ENCODE measurements around the gene LRRC4C. TPM values are rescaled to one million over a fixed set of nuclear protein-coding genes. Genes with fewer than 3 reads are reported as not detected.

LRRC4C gene
- total and polyA plus RNA-seq, 10 of the 15 experiments (the other 5 are each of a cell fraction or from before 2014, with no cell fraction given), result 1.5 TPM; not detected in 9

GRCh38 chr11:40838181-40838683 is 621.2 kb downstream of the LRRC4C start:
- in situ Hi-C loops (cut with MboI) (no loop called here), intact Hi-C loops (cut with micrococcal nuclease; ENCODE audit: unreplicated experiment) (no loop called here)
- Histone ChIP-seq H3K79me2 (ENCODE audit: control insufficient read depth, insufficient read depth, low read length) (no peaks in the 10 kb centered on the region), H3K9ac (ENCODE audit: control insufficient read depth, insufficient read depth, low read length) (no peak overlapping the region), H3K27me3 (replicated peaks in 1 of 2; ENCODE audit: control insufficient read depth in 2 of 2, insufficient read depth in 2 of 2, low read length in 1 of 2) (no peaks in the 10 kb centered on the region), H4K20me1 (ENCODE audit: control insufficient read depth, insufficient read depth) (no peaks in the 10 kb centered on the region), H3K4me2 (ENCODE audit: control insufficient read depth, insufficient read depth) (no peak overlapping the region), H3K36me3 (ENCODE audit: control insufficient read depth in 2 of 2, insufficient read depth in 2 of 2, low read length in 1 of 2) (no peaks in the 10 kb centered on the region), H3K4me1 (ENCODE audit: control insufficient read depth, insufficient read depth, low read length) (no peaks in the 10 kb centered on the region), H3K27ac (ENCODE audit: control insufficient read depth, insufficient read depth) (no peak overlapping the region), H3K4me3 (no peak overlapping the region), H2AFZ (ENCODE audit: control insufficient read depth, low read depth, low read length) (no peak overlapping the region), H3K9me3 (replicated peaks; ENCODE audit: control insufficient read depth, insufficient read depth, low read length) (no peaks in the 10 kb centered on the region)
- no peak for TF ChIP-seq SMARCA5 (IDR thresholded peaks at IDR 0.05)
- TF ChIP-seq ZBTB33 (IDR thresholded peaks at IDR 0.05), result no peak
- no peak for TF ChIP-seq EP300 (IDR thresholded peaks at IDR 0.05; ENCODE audit: borderline replicate concordance in 1 of 2, control insufficient read depth in 1 of 2, low read depth in 2 of 2, low read length in 2 of 2)
- no peak for TF ChIP-seq MTA2 (IDR thresholded peaks at IDR 0.05; ENCODE audit: low read depth)
- TF ChIP-seq NR2C2 (IDR thresholded peaks at IDR 0.05; ENCODE audit: borderline replicate concordance, control insufficient read depth, insufficient read length, low read depth), result no peak
- ChIA-PET CTCF (no interaction called here), RAD21 (ENCODE audit: unreplicated experiment) (no interaction called here), POLR2A (no interaction called here), SMC1A (ENCODE audit: uncharacterized antibody, unreplicated experiment) (no interaction called here)
- ATAC-seq (no peak), FAIRE-seq (no peak), DNase-seq (ENCODE audit: low read depth, low spot score) (no peak)
- WGBS (ENCODE audit: insufficient coverage, insufficient replicate concordance, low lambda C conversion rate, missing lambda C conversion rate), result 62% methylated on average over 1 of the region's 1 CpG
- BruUV-seq (replicated peaks), result no TSS peak

GRCh38 chr11:40827116-40827515 is 632.3 kb downstream of the LRRC4C start:
- CTCF ChIA-PET, result no interaction called here
- intact Hi-C loops (cut with micrococcal nuclease; ENCODE audit: unreplicated experiment), result no loop called here
- POLR2A ChIA-PET, result no interaction called here
- no peaks in the 10 kb centered on the region for H3K79me2 ChIP-seq (ENCODE audit: control insufficient read depth, insufficient read depth, low read length)
- H3K27me3 ChIP-seq (replicated peaks in 1 of 2; ENCODE audit: control insufficient read depth in 2 of 2, insufficient read depth in 2 of 2, low read length in 1 of 2), result no peaks in the 10 kb centered on the region
- SMC1A ChIA-PET (ENCODE audit: uncharacterized antibody, unreplicated experiment), result no interaction called here
- DNase-seq (ENCODE audit: low read depth, low spot score) (no peak), ATAC-seq (no peak), FAIRE-seq (no peak)
- no TSS peak for BruUV-seq (replicated peaks)
- in situ Hi-C loops (cut with MboI), result no loop called here
- H3K9me3 ChIP-seq (replicated peaks; ENCODE audit: control insufficient read depth, insufficient read depth, low read length), result no peaks in the 10 kb centered on the region
- H3K4me2 ChIP-seq (ENCODE audit: control insufficient read depth, insufficient read depth), result no peak overlapping the region
- H3K4me3 ChIP-seq, result no peak overlapping the region
- no peak overlapping the region for H3K9ac ChIP-seq (ENCODE audit: control insufficient read depth, insufficient read depth, low read length)
- no peaks in the 10 kb centered on the region for H4K20me1 ChIP-seq (ENCODE audit: control insufficient read depth, insufficient read depth)
- RAD21 ChIA-PET (ENCODE audit: unreplicated experiment), result no interaction called here
- no peaks in the 10 kb centered on the region for H3K36me3 ChIP-seq (ENCODE audit: control insufficient read depth in 2 of 2, insufficient read depth in 2 of 2, low read length in 1 of 2)
- TF ChIP-seq ZNF622 (IDR thresholded peaks at IDR 0.05) (no peak), ATF7 (IDR thresholded peaks at IDR 0.05; ENCODE audit: low read depth) (no peak), USF2 (IDR thresholded peaks at IDR 0.05; ENCODE audit: borderline replicate concordance, low read depth, low read length) (no peak)
- no peak overlapping the region for H2AFZ ChIP-seq (ENCODE audit: control insufficient read depth, low read depth, low read length)
- H3K27ac ChIP-seq (ENCODE audit: control insufficient read depth, insufficient read depth), result no peak overlapping the region
- H3K4me1 ChIP-seq (ENCODE audit: control insufficient read depth, insufficient read depth, low read length), result no peaks in the 10 kb centered on the region
- 11% methylated on average over 3 of the region's 3 CpGs for WGBS (ENCODE audit: insufficient coverage, insufficient replicate concordance, low lambda C conversion rate, missing lambda C conversion rate)
